NCI-H1694 treated with DMSO at 0.1 percent for 48 hours (cell line): ENCODE data around the gene EXOC4.

Source experiments
- DNase-seq: peaks from one replicate; lab custom pipeline; 2025; lab: John Stamatoyannopoulos, UW

The EXOC4 gene

DNA sequence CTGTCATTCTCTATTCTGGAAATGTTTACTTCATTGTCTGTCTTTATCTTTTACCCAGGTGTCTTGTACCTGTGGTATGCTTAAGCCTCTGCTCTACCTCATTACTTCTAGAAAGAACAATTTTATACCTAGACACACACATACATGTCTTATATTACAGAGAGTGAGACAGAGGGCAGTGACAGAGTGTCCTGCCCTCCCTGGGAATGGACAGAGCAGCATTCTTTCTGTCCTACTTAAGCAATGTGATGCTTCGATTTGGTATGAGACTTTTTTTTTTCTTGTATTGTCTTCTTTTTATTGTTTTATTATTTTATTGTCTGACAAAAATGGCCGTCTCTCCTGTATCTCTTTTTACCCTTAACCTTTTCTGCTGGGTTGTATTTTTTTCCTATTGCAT lies 286.1 kb downstream of the EXOC4 start:
- no peak for DNase-seq

DNA sequence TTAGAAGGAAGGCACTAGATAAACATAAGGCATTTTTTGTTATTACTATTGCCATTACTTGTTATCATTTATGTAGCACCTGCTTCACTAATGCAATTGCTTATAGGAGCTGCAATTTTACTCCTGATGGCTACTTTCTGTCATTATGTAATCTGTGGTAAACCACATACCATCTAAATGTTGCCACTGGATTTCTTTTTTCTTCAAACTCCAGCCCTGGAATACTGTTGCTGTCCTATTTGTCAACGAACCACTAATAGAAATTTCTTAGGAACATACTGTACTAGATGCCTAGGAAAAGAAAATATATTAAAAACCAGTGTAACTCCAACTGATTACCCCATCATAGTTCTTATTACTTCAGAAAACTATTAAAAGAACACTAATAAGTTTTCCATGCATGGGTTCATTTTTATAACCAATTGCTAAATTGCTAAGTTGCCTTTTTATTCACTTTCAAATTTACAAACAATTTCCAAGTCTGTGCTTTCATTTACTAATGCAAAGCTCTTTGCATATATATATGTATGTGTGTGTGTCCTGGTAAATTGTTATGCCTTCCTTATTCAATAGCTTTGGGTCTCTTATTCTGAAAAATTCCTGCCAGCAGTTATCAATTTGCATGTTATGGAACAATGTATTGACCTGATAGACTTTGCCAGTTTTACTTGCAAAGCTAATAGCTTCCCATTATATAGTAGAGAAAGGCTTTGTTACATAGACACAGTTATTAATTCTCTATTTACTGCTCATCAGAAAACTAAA lies 287.4 kb downstream of the EXOC4 start:
- no peak for DNase-seq

DNA sequence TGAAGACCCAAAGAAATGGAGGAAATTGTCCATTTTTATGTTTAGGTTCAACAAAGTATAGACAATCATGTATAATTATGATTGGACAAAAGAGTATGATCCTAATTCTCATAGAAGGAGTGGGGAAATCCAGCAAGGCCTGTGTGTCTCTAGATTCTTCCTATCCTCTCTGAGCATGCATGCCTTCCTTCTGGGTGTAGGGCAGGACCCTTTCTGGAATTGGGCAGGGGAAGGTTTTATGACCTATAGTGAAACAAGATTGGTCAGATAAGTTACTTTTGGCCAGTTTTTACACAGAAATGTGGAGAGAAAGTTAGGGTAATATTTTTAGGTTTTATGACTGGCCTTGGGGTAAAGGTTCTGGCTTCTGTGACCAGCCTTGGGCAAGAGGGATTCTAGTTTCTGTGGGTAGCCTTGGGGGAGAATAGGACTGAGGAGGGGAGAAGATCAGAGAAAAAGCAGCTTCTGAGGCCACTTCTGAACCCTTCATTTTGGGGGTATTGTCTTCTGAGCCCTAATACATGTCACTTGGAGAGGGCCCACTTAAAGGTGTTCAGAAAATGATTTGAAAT lies 289.4 kb downstream of the EXOC4 start:
- DNase-seq = no peak

DNA sequence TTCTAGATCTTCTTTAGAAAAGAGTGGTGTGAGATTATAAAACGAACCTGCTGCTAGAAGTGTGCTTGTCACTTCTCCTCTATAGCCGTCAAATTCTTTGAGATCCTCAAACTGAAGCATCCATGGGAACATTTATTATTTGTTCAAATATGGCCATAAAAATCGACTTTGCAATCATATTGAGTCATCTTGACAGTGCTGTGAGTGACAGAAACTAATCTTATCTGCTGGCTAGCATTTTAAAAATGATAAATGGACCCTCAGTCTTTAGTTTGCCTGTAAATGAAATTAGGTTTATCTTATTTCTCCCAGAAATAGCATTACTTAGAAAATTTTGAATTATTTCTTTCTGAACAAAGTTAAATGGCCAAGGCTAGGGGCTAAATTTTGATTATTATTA lies 290.8 kb downstream of the EXOC4 start:
- DNase-seq = no peak

DNA sequence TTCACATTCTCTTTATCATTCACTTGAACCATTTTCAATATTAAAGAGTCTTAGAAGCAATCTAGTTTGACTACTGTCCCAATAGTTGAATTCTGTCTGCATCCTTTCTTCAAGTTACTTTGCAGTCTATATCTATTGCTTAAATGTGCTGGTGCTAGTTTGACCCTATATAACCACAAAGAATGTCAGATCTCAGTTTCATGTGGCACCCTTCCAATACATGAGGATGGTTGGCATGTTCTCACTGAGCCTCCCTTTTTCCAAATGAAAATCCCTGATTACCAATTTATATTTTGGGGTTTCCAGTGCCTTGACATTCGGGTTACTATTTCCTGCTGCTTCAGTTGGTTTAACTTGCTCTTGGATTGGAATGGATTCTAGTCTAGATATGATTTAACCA lies 292.7 kb downstream of the EXOC4 start:
- no peak for DNase-seq

DNA sequence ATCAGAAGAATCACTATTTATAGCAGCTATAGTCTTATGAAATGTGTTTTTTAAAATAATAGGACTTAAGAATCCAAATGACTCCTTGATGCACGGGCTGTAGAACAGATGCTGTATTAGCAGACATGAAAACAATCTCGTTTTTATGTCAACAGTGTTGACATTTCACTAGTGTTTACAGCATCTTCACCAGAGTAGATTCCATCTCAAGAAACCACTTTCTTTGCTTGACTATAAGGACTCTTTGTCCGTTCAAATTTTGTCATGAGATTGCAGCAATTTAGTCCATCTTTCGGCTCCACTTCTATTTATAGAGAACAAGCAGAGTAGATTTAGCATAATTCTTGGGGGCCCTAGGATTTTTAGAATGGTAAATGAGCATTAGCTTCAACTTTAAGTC lies 295.1 kb downstream of the EXOC4 start:
- no peak for DNase-seq

DNA sequence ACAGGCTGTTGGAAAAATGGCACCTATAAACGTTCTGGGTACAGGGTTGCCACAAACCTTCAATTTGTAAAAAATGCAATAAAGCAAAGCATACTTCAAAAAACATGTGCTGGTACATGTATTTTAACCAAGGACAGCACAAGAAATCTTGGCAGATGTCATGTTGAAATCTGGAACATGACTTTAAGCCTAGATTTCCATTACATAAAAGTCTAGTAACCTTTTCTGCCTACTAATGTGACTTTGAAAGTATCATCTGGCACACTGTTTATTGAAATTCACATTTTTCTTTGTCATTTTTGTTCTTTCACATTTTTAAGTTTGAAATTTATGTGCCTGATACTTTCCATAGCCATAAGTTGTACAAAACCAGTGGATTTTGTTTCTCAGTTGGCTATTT lies 296.8 kb downstream of the EXOC4 start:
- DNase-seq = no peak

DNA sequence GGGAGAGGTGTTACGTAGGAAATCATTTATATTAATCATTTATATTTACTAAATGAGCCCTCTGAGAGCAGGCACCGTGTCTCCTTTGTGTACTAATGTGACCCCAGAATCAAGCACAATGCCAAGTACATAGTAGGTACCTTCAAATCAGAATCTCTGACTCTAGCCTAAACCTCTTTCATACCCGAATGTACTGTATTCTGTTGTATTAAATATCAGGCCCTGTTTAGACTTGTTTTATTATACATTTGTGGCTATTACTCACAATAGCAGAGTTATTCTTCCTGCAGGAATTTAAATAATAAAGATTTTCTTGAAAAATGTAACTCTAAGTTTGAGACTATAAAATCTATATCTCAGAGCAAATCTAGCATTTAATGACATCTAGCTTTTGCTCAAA lies 297.3 kb downstream of the EXOC4 start:
- no peak for DNase-seq

DNA sequence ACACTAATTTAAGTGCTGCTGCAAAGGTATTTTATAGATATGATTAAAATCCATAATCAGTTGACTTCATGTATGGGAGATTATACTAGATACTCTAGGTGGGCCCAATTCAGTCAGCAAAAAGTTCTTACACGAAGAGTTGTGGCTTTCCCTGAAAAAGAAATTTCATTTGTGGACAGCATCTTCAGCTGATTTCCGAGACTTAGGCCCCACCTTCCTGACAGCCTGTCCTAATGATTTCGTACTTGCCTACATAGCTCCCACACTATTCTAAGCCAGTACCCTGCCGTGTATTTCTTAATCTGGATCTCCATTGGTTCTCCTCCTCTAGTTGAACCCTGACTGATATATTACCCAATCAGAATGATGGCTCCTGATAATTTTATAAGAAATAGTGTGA lies 297.9 kb downstream of the EXOC4 start:
- peak; percentile 57 for DNase-seq

DNA sequence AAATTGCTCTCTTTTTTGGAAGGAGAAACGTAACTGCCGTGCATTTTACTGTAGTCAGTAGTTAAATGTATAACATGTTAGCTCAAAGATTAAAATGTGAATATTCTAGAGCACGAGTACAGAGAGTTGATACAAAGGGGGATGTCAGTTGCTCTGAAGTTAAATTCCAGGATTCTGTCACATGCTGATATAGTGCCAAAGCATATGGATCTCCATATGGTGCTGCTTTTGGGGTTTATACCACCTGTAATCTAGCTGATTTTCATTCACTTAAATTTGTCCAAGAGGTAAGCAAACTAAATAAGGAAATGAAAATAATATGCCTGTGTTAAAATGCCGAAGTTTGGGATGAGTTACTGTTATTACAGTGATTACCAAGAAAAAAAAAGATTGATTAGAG lies 298.6 kb downstream of the EXOC4 start:
- peak; percentile 88 for DNase-seq

DNA sequence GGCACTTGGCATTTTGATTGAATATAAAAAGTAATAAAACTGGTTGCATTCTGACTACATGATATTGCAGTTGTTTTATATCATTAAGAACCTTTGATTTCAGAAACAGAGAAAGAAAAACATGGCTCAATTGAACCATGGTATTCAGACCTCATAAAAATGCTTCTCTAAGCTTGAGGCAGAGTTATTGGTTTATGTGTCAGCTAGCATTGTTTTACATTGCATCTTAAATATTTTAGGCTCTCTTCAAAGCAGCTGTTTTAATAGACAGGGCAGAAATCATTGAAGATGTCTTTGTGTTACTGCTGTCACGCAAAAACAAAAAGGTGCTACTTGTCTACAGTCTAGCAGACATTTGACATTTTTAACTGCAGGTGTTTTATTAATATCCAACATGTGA lies 299.2 kb downstream of the EXOC4 start:
- no peak for DNase-seq

DNA sequence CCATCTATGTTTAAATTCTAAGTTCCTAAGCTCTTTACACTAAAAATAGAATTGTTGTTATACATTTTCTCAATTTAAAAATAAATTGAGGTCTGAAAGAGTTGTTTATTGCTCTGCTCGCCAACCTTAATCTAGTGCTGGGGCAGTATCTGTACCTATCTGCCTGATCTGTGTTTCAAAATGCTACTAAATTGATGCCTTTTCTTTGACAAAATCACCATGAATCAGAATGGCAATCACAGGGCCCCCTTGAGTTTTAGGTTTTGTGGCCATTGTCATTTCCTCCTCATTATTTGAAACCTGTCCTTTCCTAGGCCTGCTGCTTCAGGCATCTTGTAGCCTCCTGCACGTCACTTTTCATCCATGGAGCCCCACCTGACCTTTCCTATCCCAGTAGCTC lies 301.5 kb downstream of the EXOC4 start:
- no peak for DNase-seq

DNA sequence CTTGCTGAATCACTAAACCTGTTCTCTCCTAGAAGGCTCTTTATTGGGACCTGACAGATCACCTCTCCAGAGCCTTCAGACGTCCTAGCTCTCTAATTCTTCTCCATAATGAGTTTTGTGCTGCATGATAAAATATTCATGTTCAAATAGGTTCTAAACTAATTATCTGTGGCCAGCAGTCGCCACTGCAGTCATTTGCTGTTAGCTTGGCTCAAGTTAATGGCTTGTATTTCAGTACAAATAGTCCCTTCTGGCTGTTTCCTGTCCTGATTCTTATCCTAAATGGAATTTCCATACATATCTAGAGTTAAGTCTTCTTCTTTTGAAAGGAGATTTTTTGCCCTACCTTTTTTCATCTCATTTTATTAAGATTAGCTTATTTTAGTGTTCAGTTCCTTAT lies 303.2 kb downstream of the EXOC4 start:
- DNase-seq = no peak

DNA sequence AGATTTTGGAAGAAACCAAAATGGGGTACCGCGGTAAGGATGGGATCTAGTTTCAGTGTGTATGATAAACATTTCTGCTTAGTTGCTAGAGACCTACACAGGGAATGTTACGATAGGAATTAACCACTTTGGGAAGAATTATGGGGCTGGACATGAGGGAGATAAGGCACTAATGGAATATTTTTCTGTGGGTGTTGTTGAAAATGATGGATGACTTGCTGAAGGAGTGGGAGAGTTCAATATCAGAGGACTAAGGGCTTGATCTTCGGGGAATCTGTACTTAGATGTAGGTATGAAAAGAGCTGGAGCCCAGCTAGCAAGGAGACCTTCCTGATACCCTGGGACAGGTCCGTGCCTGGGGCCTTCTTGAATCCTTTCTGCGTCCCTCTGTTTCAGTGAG lies 303.7 kb downstream of the EXOC4 start:
- no peak for DNase-seq

DNA sequence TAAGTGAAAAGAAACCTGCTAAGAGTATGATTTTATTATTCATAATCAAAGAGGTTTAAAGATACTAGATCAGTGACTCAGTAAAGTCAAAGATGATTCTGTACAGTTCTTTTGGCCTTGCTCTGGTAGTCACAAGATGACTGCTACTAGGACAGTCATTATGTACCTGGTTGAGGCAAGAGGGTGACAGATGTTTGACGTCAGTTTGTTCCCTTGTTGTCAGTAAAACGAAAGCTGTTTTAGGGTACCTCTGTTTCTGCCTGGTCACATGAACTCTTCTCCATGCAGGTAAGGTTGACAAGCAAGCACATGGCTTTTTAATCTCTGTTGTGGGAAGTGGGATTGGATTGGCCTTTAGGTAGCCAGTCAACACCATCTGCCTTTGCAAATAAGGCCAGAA lies 308.0 kb downstream of the EXOC4 start:
- no peak for DNase-seq

DNA sequence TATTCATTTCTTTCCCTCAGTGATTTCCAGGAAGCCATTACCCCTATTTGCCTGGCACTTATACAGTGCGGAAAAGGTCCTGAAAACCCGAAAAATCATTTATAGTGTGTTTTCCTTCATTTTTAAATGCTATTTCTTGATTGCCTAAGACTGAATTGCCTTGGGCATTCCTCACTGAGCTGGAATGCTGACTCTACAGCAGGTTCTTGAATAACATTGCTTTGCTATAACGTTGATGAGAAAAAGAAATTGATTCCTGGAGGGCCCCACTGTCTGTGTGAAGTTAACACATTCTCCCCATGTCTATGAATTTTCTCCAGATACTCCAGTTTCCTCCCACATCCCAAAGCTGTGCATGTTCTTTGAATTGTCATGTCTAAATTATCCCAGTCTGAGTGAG lies 308.5 kb downstream of the EXOC4 start:
- DNase-seq = no peak

DNA sequence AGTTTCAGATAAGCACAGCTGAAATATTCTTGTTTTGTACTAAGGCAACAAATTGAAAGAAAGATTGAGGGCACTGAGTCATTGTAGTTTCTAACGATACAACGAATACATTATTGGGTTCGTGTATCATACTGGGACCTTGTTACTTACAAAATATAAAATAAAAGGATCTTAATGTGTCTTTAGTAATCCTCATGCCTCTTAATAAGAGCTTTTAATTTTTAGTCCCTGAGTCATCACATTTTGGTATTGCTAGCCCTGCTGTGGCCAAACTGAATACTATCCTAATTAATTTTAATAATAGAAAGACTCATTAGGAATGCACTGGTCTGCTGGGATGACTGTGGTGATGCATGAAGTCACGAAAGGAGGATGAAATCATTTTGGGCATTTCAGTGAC lies 309.7 kb downstream of the EXOC4 start:
- DNase-seq = no peak

DNA sequence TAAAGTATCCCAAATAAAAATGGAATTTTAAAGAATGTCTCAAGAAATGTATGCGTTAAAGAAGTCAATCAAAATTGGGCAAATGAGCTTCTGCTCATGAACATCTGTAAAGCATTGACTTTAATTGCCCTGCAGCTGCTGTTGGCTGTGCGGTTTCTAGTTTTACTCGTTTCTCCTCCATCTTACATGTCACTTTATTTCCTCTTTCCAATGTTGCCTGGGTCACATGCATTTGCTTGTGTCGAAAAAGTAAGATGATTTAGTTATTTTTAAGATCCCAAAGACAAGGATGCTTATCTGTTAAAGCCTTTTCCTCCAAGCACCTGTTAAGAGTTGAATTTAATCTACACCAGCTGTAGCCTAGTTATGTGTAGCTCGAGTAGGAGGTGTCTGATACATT lies 310.4 kb downstream of the EXOC4 start:
- no peak for DNase-seq

DNA sequence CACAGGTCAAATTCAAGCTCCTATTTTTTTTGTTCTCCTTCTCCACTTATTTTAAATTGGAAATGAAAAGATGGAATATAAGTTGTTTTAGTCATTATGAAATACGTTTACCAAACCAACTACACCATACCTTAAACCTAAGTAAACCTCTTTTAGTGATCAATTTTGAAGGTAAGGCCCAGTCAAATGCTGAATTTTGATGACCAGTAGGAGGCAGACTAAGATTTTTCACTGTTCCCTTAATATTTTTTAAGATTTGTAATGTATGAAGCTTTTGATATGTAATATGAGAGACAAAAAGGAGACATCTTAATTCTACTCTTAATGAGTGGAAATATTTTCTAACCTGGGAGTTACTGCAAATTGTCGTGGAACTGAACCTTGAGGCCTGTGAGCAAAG lies 311.6 kb downstream of the EXOC4 start:
- DNase-seq = no peak

DNA sequence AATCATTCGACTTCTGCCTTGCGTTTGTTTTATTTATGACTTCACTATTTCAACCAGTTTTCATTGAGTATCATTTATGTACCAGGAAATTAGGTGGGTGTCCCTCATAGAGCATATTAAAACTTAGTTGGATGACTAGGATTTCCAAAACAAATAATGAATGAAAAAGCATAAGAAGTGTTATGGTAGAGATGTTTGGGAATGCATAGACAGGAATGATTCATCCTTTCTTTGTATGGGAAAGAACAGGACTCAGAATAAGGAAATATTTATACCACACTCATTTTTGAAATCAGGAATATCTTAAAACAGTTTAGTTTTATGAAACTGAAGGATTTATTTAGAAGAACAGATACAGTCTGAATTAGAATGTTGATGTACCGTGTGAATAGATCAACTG lies 315.7 kb downstream of the EXOC4 start:
- DNase-seq = no peak

DNA sequence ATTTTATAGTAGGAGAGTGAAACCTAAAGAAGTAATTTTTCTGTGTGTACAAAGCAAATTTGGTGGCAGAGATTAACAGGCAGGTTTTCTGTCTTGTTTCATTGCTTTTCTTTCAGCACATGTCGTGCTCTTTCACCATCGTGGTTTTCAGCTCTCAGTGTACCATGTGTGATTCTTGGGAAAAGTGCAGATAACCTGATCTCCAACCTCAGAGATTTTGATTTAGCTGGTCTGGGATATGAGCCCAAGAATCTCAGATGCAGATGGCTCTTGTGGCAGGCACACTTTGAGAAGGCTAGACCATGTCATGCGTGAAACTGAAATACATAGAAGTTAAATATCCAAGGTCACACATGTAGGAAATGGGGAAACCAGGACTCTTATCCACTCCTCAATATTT lies 317.4 kb downstream of the EXOC4 start:
- no peak for DNase-seq

DNA sequence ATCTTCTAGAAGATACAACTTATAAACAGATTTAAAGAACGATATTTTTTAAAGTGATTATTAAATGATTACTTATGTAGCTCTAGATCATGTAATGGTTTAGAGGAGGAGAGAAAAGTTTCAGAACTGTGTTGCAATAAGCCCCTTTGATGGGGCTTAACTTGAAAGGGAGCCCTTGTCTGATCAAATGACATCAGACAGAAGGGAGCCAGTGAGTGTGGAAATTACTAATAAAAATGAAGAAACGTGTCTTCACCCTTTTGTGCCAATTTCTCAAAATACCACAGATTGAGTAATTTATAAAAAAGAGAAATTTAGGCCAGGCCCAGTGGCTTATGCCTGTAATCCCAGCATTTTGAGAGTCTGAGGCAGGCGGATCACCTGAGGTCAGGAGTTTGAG lies 318.2 kb downstream of the EXOC4 start:
- no peak for DNase-seq

DNA sequence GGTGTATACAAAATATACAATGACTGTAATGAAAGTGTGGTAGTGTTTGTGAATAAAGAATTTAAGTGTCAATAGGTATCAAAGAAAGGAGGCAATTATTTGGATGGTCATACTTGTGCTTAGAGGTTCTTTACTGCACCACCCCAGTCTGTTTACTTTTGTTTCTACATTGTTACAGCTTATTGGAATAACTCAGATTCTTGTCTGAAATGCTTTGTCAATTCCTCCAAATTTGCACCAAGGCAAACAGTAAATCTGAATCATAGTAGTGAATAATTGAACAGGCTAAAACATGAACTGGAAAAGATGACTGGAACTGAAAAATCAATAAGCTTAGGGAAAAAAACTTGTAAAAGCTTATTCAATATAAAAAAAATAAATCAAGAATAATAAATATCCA lies 319.2 kb downstream of the EXOC4 start:
- DNase-seq = no peak

DNA sequence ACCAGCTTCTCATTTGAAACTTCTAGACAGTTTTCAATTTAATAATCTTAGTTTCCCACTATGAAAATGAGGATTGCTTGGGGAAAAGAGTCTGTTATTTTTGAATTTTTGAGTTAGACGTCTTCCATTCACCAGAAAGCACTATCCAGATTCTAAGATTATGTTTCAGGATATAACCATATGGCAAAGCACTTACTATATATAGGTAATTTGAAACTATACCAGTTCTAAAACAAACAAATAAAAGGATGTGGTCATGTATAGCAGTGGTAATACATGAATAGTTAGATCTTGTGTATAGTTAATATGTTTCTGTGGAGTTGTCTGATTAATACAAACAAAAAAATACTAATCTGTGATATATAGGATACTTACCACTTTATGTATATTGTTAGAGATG lies 320.0 kb downstream of the EXOC4 start:
- no peak for DNase-seq
